Stimulated activated CD4-positive, alpha-beta T cell treated with anti-CD3 and anti-CD28 coated beads, Interleukin-2, amount 100 ng/mL, for 24 hours (primary cell): ENCODE results near the gene ZNF486.
"Not testable (repeated sequence)": the region's sequence is repeated elsewhere in the genome, so short reads cannot be mapped to it uniquely, and the experiment has no call there.

Source experiments
- DNase-seq, 2 donors: peaks; one replicate each; pipeline ENCODE4 v3.0.0-alpha.2; 2020

The ZNF486 gene

GRCh38 chr19:20235156-20235555 is 68.1 kb downstream of the ZNF486 start:
- no peak for DNase-seq

GRCh38 chr19:20237773-20238623 is 71.0 kb downstream of the ZNF486 start:
- peak; percentile 90 for DNase-seq

- DNase-seq, result no peak
These were observed 76.6 kb downstream of the ZNF486 start for GRCh38 chr19:20243629-20244028.

GRCh38 chr19:20244356-20244755 is 77.3 kb downstream of the ZNF486 start:
- no peak for DNase-seq

GRCh38 chr19:20245309-20245708 is 78.3 kb downstream of the ZNF486 start:
- no peak for DNase-seq

GRCh38 chr19:20247016-20247683 is 80.1 kb downstream of the ZNF486 start:
- DNase-seq, result peak; percentile 24 to 44

- not testable (repeated sequence) for DNase-seq
These were observed 81.2 kb downstream of the ZNF486 start for GRCh38 chr19:20248258-20248657.
